Measurements from ENCODE around the gene ACSL5.

- no peak for TF ChIP-seq POLR2A (IDR thresholded peaks at IDR 0.05; ENCODE audit: low read depth, low read length)
- no peak for TF ChIP-seq CTCF (IDR thresholded peaks at IDR 0.05; ENCODE audit: extremely low read depth in 1 of 2, insufficient read depth in 1 of 2, low read depth in 1 of 2, low read length in 2 of 2)
Observed at GRCh38 chr10:112454910-112455779, 81.2 kb downstream of the ACSL5 start.

Measured in endothelial cell of umbilical vein (primary cell).